ENCODE results near the gene TSPAN16.

- TF ChIP-seq CTCF (conservative IDR thresholded peaks at IDR 0.05; ENCODE audit: low read depth in 2 of 2) = no peak
- no peak for TF ChIP-seq EZH2 (IDR thresholded peaks at IDR 0.05; ENCODE audit: low read depth, unreplicated experiment)
- TF ChIP-seq POLR2AphosphoS5 (IDR thresholded peaks at IDR 0.05; ENCODE audit: low read depth) = no peak
- no peak for TF ChIP-seq EZH2phosphoT487 (IDR thresholded peaks at IDR 0.05; ENCODE audit: unreplicated experiment)
- TF ChIP-seq ZNF114 (CRISPR knock-in tag; IDR thresholded peaks at IDR 0.05) = no peak
- TF ChIP-seq REST (IDR thresholded peaks at IDR 0.05; ENCODE audit: unreplicated experiment) = no peak
- TF ChIP-seq JUNB (IDR thresholded peaks at IDR 0.05; ENCODE audit: unreplicated experiment) = no peak
- TF ChIP-seq CREB1 (CRISPR knock-in tag; IDR thresholded peaks at IDR 0.05; ENCODE audit: low read depth) = no peak
- TF ChIP-seq, protein P1, sequence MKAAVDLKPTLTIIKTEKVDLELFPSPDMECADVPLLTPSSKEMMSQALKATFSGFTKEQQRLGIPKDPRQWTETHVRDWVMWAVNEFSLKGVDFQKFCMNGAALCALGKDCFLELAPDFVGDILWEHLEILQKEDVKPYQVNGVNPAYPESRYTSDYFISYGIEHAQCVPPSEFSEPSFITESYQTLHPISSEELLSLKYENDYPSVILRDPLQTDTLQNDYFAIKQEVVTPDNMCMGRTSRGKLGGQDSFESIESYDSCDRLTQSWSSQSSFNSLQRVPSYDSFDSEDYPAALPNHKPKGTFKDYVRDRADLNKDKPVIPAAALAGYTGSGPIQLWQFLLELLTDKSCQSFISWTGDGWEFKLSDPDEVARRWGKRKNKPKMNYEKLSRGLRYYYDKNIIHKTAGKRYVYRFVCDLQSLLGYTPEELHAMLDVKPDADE (IDR thresholded peaks at IDR 0.05) = no peak
These were observed 44.2 kb upstream of the TSPAN16 start for GRCh38 chr19:11251650-11252314.
